HL-60/S4 (cell line): ENCODE data around the gene CERS6.
"Not testable (repeated sequence)": the region's sequence is repeated elsewhere in the genome, so short reads cannot be mapped to it uniquely, and the experiment has no call there.

Experiments used
- in situ Hi-C: fragments of 300-500 bp; cut with MboI; formaldehyde crosslinking; loops from 2 replicates; pipeline ENCODE4 v1.14.3; 2022; ENCODE audit warnings: low sequenced_read_pairs

Gene CERS6

GRCh38 chr2:168466834-168467565 lies 10.9 kb downstream of the CERS6 start:
- in situ Hi-C loops = no loop called here

GRCh38 chr2:168467729-168468128 lies 11.7 kb downstream of the CERS6 start:
- in situ Hi-C loops = no loop called here

DNA sequence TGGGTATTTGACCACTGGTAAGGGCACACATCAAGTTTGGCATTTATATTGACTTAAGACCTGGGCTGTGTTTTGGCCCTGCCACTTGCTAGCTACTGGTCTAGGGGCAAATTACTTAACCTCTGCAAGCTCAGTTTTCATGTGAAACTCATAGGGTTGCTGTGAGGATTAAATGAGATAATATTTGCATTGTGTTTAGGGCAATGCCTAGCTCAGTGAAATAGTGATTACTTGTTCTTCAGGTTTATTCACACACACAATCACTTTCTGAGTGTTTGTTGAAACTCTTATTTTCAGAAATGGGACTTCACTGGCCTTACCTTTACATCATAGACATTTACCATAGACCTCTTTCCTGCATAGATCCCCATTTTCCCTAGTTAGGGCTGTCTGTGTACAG lies 12.3 kb downstream of the CERS6 start:
- in situ Hi-C loops = no loop called here

GRCh38 chr2:168469281-168469988 lies 13.4 kb downstream of the CERS6 start:
- in situ Hi-C loops = no loop called here

- in situ Hi-C loops = no loop called here
These were observed 14.5 kb downstream of the CERS6 start for GRCh38 chr2:168470320-168471162.

DNA sequence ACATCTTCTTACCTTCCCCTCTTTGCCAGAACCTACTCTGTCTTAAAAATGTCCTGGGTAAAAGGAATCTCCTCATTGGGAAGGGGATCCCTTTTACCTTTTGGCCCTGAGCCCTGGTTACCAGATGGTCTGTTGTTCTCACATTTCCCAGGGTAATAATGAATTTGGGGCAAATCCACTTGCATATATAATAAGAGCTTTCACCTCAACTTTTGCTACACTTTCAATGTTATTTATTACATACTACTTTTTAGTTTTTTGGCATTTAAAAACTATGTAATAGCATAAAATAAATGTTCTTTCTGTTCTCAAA lies 15.0 kb downstream of the CERS6 start:
- in situ Hi-C loops = no loop called here

DNA sequence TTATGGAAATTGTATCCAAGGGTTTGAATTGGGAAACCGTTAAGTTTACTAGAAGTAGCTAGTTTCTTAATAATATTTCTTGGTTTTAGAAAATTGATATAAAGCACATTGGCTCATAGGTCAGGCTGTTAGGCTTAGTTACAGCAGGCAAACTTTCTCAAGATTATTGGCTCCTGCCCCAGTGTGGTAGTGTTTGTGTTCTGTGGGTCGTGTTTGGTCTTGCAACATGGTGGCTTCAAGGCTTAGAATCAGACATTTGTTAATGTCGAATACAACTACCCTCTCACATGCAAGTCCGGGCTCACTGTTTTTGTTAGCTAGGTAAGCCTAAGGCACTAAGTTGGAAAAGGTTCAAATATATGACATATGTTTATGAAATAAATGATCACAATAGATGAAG lies 19.6 kb downstream of the CERS6 start:
- in situ Hi-C loops = no loop called here

- in situ Hi-C loops = no loop called here
These were observed 22.1 kb downstream of the CERS6 start for GRCh38 chr2:168478206-168478605.

- in situ Hi-C loops = no loop called here
These were observed 24.3 kb downstream of the CERS6 start for GRCh38 chr2:168480356-168480755.

DNA sequence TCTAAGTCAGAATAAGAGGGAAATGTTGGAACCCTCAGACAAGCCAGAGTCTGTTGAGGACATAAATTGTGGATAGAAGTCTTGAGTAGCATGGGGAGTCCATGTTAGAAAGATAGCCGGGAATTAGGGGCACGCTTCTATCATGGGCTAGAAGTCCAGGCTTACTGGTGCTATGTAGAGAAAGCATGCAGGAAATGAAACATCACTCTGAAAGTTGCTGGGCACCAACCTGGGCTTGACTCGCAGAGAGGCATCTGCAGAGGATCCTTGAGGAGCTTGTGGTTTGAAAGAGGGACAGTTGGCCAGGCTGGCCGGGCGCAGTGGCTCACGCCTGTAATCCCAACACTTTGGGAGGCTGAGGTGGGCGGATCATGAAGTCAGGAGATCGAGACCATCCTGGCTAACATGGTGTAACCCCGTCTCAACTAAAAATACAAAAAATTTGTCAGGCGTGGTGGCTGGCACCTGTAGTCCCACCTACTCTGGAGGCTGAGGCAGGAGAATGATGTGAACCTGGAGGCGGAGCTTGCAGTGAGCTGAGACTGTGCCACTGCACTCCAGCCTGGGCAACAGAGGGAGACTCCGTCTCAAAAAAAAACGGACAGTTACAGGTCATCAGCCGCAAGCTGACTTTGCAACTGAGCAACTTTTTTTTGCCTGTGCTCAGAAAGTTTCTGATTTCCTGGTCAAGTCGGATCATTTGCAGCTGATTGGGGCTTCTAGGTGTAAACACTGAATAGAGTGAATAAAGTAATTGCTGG lies 24.9 kb downstream of the CERS6 start:
- in situ Hi-C loops = no loop called here

DNA sequence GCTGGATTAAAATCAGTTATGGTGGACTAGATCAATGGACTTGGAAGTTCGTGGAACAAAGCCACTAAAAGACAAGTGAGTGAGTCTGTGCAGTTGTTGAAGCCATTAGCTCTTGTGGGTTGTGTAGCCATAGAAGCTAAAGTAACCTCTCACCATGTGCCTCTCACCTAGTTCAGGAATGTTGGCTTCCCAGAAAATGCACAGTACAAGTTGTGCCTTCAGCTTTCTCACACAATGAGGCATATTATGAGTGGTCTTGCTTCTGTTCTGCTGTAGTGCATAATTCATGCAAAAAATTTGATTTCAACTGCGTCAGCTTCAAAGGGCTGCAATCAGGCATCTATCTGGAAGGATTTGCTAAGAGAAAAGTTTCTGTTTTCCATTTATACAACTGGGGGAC lies 26.2 kb downstream of the CERS6 start:
- in situ Hi-C loops = no loop called here

DNA sequence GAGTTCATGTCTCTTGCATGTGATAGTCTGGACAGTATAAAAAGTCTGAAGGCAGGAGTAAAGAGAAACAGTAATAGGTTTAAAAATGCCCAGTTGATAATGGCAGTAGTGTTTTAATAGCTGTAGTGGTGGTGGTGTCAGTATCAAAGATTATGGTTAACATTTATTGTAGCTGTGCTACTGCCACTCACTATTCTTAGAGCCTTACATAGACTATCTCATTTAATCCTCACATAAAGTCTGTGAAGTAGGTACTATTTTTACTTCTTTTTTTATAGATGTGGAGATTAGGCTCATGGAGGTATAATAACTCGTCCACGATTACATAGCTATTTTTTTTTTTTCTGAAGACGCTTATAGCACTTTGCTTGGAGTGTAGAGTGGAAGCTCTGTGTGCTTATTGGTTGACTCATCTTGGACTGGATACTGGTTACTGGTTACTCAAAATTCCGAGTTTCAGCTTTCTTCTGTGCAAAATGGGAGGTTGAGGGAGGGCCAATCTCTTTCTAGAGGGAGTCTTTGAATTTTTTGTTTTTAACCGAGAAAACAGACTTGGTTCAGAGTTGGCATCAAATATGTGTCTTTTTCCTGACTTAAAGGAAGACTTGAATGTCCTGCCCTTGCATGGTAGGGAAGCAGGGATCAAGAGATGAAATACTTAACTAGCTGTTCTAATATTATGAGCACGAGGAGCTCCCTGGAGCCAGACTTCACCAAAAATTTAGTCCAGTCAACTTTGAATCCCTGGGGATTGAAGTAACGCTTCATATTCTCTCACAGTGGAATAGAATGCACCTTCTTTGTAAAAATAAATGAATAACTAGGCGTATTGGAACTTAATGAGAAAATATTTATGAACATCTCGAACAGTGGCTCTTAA lies 27.1 kb downstream of the CERS6 start:
- in situ Hi-C loops = no loop called here

DNA sequence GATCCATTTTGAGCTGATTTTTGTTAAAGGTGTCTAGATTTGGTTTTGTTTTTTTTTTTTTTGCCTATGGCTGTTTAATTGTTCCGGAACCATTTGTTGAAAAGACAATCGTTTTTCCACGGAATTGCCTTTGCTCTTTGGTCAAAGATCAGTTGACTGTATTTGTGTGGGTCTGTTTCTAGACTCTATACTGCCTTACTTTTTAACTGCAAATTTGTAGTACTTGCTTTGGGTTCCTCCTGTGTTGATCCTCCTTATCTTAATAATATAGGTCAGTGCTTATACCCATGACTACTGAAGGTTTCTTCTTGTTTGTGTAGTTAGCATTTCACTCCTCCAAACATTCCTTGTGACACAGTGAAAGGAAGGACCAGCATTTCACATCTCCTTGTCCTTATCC lies 30.4 kb downstream of the CERS6 start:
- in situ Hi-C loops = no loop called here

- in situ Hi-C loops = no loop called here
These were observed 34.2 kb downstream of the CERS6 start for GRCh38 chr2:168490015-168490874.

DNA sequence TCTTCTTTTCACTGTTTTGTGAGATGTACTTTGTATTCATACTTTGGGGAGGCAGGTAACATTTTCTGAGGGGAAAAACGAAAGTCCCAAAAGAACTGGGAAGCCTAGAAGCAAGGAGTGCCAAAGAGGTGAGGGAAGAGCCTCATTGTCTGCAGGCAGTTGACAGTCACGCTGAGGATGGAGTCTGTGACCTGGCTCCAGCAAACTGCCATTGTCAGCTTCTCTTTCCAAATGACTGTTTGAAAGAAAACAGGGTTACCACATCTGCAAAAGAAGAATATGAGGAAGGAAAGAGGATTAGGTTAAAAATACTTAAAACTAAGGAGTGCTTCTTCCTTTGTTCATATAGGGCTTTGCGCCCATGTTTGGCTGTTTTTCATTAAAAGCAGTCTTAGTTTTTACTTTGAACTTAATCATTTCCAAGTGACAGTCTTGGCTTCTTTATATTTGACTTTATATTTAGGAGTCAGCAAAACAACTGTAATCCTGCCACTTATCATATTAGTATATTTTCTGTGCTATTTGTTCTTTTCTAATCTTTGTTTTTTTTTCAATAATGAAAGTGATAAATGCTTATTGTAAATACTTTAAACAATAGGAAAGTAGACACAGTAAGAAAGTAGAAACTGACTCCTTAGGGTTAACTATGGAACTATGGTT lies 35.0 kb downstream of the CERS6 start:
- in situ Hi-C loops = no loop called here

- in situ Hi-C loops = not testable (repeated sequence)
These were observed 35.7 kb downstream of the CERS6 start for GRCh38 chr2:168491728-168492127.

- in situ Hi-C loops = not testable (repeated sequence)
These were observed 37.1 kb downstream of the CERS6 start for GRCh38 chr2:168493219-168493618.

- in situ Hi-C loops = no loop called here
These were observed 38.2 kb downstream of the CERS6 start for GRCh38 chr2:168494190-168494711.
